ENCODE data around the gene AKT1S1. TPM values are rescaled to one million over a fixed set of nuclear protein-coding genes. Genes with fewer than 3 reads are reported as not detected.

AKT1S1 gene
- total RNA-seq, 6 experiments from 2014 or later, result 98.5 to 128 (median 104) TPM

DNA sequence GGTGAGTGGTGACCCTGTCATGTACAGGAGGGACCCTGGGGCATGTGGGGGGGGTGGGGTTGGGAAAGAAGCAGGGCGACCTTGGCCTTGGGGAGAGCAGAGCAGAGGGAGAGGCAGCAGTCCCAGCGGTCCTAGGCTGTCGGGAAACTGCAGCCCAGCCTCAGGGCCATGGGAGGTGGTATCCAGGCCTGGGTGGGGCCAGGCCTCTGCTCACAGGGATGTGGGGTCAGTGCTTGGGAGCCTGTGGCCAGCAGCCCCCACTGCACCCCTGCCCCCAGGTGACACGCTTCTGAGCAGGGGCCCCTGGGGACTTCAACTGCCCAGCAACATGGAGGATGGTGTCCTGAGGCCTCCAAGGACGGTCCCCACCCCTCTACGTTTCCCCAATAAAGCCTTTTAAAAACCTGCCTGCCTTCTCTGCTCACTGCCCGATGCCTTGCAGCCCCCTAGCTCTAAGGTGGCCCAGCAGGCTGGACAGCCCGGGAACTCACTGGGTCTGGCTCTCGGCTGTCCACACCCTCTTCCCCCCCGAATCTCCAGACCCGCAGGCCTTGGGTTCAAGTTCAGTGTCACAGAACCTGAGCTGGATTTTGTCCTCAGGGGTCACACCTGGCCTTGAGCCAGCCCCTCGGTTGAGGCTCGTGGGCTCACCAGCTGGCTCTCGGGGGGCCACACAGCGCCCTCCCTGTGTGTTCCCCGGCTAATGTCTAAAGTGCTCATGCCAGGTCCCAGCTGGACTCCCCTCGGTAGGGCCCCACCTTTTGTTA is 16.6 kb downstream of the AKT1S1 start:
- Mint-ChIP-seq H3K9me3 (no peaks in the 10 kb centered on the region), H3K27ac (no peak overlapping the region), H3K36me3 (ENCODE audit: low read depth) (peaks cover 29% of the 10 kb centered on the region), H3K4me1 (ENCODE audit: low read depth) (peaks cover 24% of the 10 kb centered on the region), H3K27me3 (ENCODE audit: insufficient read depth) (peaks cover 20% of the 10 kb centered on the region), H3K4me3 (no peak overlapping the region)
- no peak for DNase-seq
- TF ChIP-seq, protein P1, sequence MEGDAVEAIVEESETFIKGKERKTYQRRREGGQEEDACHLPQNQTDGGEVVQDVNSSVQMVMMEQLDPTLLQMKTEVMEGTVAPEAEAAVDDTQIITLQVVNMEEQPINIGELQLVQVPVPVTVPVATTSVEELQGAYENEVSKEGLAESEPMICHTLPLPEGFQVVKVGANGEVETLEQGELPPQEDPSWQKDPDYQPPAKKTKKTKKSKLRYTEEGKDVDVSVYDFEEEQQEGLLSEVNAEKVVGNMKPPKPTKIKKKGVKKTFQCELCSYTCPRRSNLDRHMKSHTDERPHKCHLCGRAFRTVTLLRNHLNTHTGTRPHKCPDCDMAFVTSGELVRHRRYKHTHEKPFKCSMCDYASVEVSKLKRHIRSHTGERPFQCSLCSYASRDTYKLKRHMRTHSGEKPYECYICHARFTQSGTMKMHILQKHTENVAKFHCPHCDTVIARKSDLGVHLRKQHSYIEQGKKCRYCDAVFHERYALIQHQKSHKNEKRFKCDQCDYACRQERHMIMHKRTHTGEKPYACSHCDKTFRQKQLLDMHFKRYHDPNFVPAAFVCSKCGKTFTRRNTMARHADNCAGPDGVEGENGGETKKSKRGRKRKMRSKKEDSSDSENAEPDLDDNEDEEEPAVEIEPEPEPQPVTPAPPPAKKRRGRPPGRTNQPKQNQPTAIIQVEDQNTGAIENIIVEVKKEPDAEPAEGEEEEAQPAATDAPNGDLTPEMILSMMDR (IDR thresholded peaks at IDR 0.05), result no peak

DNA sequence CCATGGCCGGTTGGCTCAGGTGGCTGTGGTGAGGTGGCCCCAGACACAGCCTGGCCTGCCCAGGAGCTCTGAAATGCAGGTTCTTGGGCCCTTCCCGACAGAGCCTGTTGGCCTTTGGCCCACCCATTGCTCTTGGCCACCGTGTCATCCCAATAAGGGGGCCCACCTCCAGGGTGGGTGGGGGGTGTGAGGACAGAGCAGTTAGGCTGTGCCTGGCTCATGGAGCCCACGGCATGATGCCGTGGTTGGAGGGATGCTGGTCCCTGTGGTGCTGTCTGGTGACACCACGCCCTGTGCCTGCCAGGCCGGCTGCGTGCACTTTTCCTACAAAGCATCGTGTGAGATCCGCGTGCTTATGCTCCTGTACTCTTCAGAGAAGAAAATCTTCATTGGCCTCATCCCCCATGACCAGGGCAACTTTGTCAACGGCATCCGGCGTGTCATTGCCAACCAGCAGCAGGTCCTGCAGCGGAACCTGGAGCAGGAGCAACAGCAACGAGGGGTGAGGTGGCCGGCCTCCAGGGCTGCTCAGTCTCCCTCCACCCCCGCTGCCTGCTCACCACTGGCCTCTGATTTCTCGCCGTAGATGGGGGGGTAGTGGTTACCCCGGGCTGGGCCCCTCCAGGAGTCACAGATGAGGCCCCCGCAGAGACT is 17.3 kb downstream of the AKT1S1 start:
- no peak for DNase-seq
- TF ChIP-seq, protein P1 (IDR thresholded peaks at IDR 0.05), result no peak
- no peaks in the 10 kb centered on the region for H3K9me3 Mint-ChIP-seq
- peaks cover 20% of the 10 kb centered on the region for H3K27me3 Mint-ChIP-seq (ENCODE audit: insufficient read depth)
- H3K4me1 Mint-ChIP-seq (ENCODE audit: low read depth), result peaks cover 17% of the 10 kb centered on the region
- H3K4me3 Mint-ChIP-seq, result peak overlapping the region; percentile 22; the same call in 1 of the 2 replicates
- peaks cover 27% of the 10 kb centered on the region for H3K36me3 Mint-ChIP-seq (ENCODE audit: low read depth)
- H3K27ac Mint-ChIP-seq, result peak overlapping the region; percentile 91

DNA sequence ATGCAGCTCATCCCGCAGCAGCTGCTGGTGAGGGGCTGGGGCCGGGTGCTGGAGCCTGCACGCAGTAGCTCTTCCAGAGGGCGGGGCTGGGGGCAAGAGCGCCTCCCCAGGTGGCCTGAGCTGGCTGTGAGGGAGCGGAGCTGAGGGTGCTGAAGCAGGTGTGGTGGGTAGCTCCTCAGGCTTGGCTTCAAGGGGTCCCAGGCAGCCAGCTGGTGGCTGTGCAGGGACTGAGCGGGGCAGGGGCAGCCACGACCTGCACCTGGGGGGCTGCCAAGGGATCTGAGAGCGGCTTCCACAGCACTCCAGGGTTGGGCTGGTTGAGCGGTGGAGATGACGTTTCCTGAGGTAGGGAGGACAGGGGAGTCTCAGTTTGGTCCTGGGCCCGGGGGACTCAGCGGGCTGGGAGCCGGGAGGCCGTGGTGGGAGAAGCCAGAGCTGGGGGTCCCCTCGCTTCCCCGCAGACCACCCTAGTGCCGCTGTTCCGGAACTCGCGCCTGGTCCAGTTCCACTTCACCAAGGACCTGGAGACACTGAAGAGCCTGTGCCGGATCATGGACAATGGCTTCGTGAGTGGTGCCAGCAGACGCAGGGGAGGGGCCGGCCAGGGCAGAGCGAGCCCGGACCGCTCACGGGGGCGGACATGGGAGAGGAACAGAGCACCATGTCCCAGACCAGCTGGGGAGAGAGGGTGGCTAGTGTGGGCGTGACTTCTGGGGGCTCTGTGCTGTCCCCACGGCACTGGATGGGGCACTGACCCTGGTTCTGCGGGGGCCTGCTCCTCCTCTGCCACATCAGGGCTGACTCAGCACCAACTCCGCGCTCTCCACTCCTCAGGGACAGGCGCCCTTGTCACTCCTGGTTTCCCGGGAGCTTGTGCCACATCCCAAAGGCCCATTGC is 18.8 kb downstream of the AKT1S1 start:
- H3K27me3 Mint-ChIP-seq (ENCODE audit: insufficient read depth), result peaks cover 25% of the 10 kb centered on the region
- peak overlapping the region; percentile 91 for H3K27ac Mint-ChIP-seq
- TF ChIP-seq, protein P1 (IDR thresholded peaks at IDR 0.05), result no peak
- no peaks in the 10 kb centered on the region for H3K9me3 Mint-ChIP-seq
- H3K4me1 Mint-ChIP-seq (ENCODE audit: low read depth), result peaks cover 22% of the 10 kb centered on the region
- peaks cover 16% of the 10 kb centered on the region for H3K36me3 Mint-ChIP-seq (ENCODE audit: low read depth)
- peak overlapping the region; percentile 69 for H3K4me3 Mint-ChIP-seq
- DNase-seq, result no peak

DNA sequence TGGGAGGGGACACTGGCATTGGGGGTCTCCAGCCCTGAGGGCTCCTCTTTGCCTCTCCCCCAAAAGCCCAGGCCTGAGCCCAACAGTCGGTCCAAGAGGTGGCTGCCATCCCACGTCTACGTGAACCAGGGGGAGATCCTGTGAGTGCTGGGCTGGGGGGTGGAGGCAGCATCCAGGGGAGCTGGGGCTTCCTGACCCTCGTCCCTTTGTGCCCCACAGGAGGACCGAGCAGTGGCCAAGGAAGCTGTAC is 19.4 kb downstream of the AKT1S1 start:
- H3K9me3 Mint-ChIP-seq, result no peaks in the 10 kb centered on the region
- peaks cover 26% of the 10 kb centered on the region for H3K4me1 Mint-ChIP-seq (ENCODE audit: low read depth)
- no peak overlapping the region; the same call in 1 of the 2 replicates for H3K4me3 Mint-ChIP-seq
- TF ChIP-seq, protein P1 (IDR thresholded peaks at IDR 0.05), result no peak
- H3K36me3 Mint-ChIP-seq (ENCODE audit: low read depth), result peaks cover 12% of the 10 kb centered on the region; the same call in 1 of the 2 replicates
- no peak for DNase-seq
- peak overlapping the region; percentile 91 for H3K27ac Mint-ChIP-seq
- H3K27me3 Mint-ChIP-seq (ENCODE audit: insufficient read depth), result peaks cover 21% of the 10 kb centered on the region

DNA sequence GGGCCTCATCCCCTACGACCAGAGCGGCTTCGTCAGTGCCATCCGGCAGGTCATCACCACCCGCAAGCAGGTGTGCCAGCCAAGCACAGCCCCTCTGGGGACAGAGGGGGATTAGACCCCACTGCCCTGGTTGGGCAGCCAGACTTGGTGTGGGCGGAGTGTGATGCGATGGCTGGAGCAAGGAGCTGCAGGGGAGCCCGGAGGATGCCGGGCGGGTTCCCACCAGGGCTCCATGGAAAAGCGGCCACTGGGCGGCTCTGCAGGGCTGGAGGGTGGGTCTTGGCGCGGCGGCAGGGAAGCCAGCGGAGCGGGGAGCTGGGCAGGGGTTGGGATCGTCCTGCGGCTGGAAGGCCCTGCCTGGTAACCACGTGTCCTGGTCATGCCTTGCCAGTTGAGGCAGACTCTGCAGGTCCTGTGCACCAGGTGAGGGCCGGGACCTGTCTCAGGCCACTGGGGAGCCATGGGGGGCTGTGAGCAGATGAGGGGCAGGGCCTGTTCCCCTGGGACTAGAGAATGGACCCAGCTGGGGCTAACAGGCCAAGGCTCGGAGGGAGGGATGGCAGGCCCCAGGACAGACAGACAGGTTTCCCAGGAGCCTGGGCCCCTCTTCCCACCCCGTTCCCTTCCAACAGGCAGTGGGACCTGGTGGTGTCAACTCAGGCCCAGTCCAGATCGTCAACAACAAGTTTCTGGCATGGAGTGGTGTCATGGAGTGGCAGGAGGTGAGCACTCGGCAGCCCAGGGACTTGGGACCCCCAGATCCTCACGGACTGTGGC is 19.9 kb downstream of the AKT1S1 start:
- Mint-ChIP-seq H3K27ac (peak overlapping the region; percentile 91; the same call in 1 of the 2 replicates), H3K27me3 (ENCODE audit: insufficient read depth) (peaks cover 21% of the 10 kb centered on the region), H3K4me1 (ENCODE audit: low read depth) (peaks cover 31% of the 10 kb centered on the region), H3K4me3 (no peak overlapping the region; the same call in 1 of the 2 replicates), H3K36me3 (ENCODE audit: low read depth) (peaks cover 14% of the 10 kb centered on the region; the same call in 1 of the 2 replicates), H3K9me3 (no peaks in the 10 kb centered on the region)
- no peak for DNase-seq
- TF ChIP-seq, protein P1 (IDR thresholded peaks at IDR 0.05), result no peak
